Stimulated activated CD8-positive, alpha-beta memory T cell treated with anti-CD3 and anti-CD28 coated beads, Interleukin-15, amount 100 ng/mL, for 4 hours (primary cell): ENCODE measurements around the gene TRIM74.
"Not testable (repeated sequence)": the region's sequence is repeated elsewhere in the genome, so short reads cannot be mapped to it uniquely, and the experiment has no call there.

Experiments used
- DNase-seq, 2 donors: peaks; one replicate each; pipeline ENCODE4 v3.0.0-alpha.2; 2020; ENCODE audit warnings: low read depth in 2 of 2

The TRIM74 gene

DNA sequence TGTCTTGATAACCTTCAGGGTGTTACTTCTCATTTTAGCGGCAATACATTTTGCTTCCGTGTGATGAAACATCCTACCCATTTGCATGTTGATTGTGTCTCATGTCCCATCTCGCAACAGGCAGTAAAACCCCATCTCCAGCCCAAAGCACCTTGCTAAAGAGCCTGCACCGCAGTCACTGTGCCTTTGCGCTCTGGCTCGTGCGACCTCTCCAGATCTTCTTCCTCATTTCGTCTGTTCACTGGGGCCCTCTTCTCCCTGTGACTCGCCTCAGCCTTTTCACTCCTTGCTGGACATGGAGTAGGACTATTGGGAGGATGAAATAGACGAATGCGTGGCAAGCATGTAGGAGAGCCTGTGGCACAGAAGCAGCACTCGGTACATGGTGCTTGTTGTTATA, 57.9 kb downstream of the TRIM74 start:
- DNase-seq = not testable (repeated sequence)
